Thyroid gland (tissue), 4 donors: ENCODE data around the gene CFAP210.

Experiments
- POLR2A ChIP-seq, 2 donors: fragments of 450-650 bp; IDR thresholded peaks; one replicate each; pipeline ENCODE4 v1.6.1; 2017; ENCODE audit warnings: antibody characterized with exemption in 2 of 2, mild to moderate bottlenecking in 2 of 2, moderate library complexity in 1 of 2
- TF ChIP-seq, protein P1 (sequence below), 6 experiments: fragments of 200-600 bp in 3 of 6; fragments of 450-650 bp in 3 of 6; sonication (generic) in 3 of 6; IDR thresholded peaks; one replicate each; pipeline ENCODE4 v1.5.1; 2016 to 2019; ENCODE audit warnings: antibody characterized with exemption in 6 of 6, mild to moderate bottlenecking in 2 of 6, inconsistent platforms in 1 of 6, moderate library complexity in 1 of 6

DNA sequence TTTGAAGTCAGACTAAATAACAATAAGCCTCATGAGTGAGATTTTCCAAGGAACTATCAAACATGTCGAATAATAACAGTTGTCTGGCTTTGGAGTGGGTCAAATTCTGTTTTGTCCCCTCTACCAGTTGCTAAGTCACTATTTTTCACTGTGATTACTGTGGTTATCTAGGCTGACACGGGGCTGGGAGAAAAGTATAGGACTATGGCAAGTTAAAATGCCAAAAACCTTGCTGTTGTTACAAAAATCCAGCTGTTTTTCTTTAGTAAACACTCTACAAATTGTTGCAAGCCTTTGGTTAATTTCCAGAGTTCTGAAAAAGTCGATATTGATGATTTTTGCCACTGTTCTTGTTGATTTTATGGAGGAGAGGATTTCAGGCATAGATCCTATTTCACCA is 1.5 kb downstream of the CFAP210 start:
- TF ChIP-seq, protein P1, sequence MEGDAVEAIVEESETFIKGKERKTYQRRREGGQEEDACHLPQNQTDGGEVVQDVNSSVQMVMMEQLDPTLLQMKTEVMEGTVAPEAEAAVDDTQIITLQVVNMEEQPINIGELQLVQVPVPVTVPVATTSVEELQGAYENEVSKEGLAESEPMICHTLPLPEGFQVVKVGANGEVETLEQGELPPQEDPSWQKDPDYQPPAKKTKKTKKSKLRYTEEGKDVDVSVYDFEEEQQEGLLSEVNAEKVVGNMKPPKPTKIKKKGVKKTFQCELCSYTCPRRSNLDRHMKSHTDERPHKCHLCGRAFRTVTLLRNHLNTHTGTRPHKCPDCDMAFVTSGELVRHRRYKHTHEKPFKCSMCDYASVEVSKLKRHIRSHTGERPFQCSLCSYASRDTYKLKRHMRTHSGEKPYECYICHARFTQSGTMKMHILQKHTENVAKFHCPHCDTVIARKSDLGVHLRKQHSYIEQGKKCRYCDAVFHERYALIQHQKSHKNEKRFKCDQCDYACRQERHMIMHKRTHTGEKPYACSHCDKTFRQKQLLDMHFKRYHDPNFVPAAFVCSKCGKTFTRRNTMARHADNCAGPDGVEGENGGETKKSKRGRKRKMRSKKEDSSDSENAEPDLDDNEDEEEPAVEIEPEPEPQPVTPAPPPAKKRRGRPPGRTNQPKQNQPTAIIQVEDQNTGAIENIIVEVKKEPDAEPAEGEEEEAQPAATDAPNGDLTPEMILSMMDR (IDR thresholded peaks at IDR 0.05) = no peak
- no peak for TF ChIP-seq POLR2A (IDR thresholded peaks at IDR 0.05)
